ENCODE results near the gene DYRK3. TPM values are rescaled to one million over a fixed set of nuclear protein-coding genes. Genes with fewer than 3 reads are reported as not detected.

Gene DYRK3
- total and polyA plus RNA-seq, 9 of the 15 experiments (the other 6 are each of a cell fraction or from before 2014, with no cell fraction given), result 4.5 to 33.7 (median 25.7) TPM

- peak; percentile 92 for TF ChIP-seq ZNF644 (tag; IDR thresholded peaks at IDR 0.05; ENCODE audit: low read depth)
- peak; percentile 100 for TF ChIP-seq ETV6 (IDR thresholded peaks at IDR 0.05; ENCODE audit: borderline replicate concordance in 1 of 2, low read depth in 2 of 2, low read length in 1 of 2)
- 0 out of 2 replicates have a peak, but pooled peaks have one; percentile 82 for TF ChIP-seq ETV6 (CRISPR knock-in tag; IDR thresholded peaks at IDR 0.05; ENCODE audit: borderline replicate concordance)
- TF ChIP-seq ZNF766 (CRISPR knock-in tag; conservative IDR thresholded peaks at IDR 0.05), result 0 out of 2 replicates have a peak, but pooled peaks have one; percentile 39
- no peak for TF ChIP-seq HNRNPUL1 (IDR thresholded peaks at IDR 0.05; ENCODE audit: low read length)
- no peak for TF ChIP-seq THRA (IDR thresholded peaks at IDR 0.05)
- TF ChIP-seq TAF1 (IDR thresholded peaks at IDR 0.05; ENCODE audit: control insufficient read depth, extremely low read depth, insufficient read depth, low read length, severe bottlenecking), result peak; percentile 57
- TF ChIP-seq SMARCB1 (IDR thresholded peaks at IDR 0.05; ENCODE audit: insufficient read length, low read depth), result no peak
- no peak for TF ChIP-seq SFPQ (IDR thresholded peaks at IDR 0.05; ENCODE audit: low read depth, low read length)
- TF ChIP-seq RHOXF2B (CRISPR knock-in tag; conservative IDR thresholded peaks at IDR 0.05), result no peak
- TF ChIP-seq SRSF1 (IDR thresholded peaks at IDR 0.05; ENCODE audit: low read depth, low read length), result no peak
- no peak for TF ChIP-seq BRCA1 (IDR thresholded peaks at IDR 0.05)
- no peak for TF ChIP-seq BRCA1 (CRISPR knock-in tag; IDR thresholded peaks at IDR 0.05)
- TF ChIP-seq HDAC8 (tag; IDR thresholded peaks at IDR 0.05), result no peak
- TF ChIP-seq EHMT2 (IDR thresholded peaks at IDR 0.05), result peak; percentile 92
- peak; percentile 80 for TF ChIP-seq CXXC5 (CRISPR knock-in tag; IDR thresholded peaks at IDR 0.05)
- TF ChIP-seq SNRNP70 (optimal IDR thresholded peaks at IDR 0.05; ENCODE audit: low read depth, low read length), result no peak
- peak; percentile 78 to 85 for TF ChIP-seq NCOA2 (IDR thresholded peaks at IDR 0.05; ENCODE audit: partially characterized antibody in 2 of 2)
- TF ChIP-seq BRD4 (IDR thresholded peaks at IDR 0.05), result no peak
- TF ChIP-seq ZNF699 (CRISPR knock-in tag; IDR thresholded peaks at IDR 0.05; ENCODE audit: insufficient replicate concordance), result no peak
These were observed 37.8 kb downstream of the DYRK3 start (continued) for GRCh38 chr1:206672844-206673758.
